ENCODE results near the gene IPCEF1. TPM values are rescaled to one million over a fixed set of nuclear protein-coding genes. Genes with fewer than 3 reads are reported as not detected.

IPCEF1 gene
- total and polyA plus RNA-seq, 2 experiments from 2014 or later = 0.80 TPM; not detected in 1

DNA sequence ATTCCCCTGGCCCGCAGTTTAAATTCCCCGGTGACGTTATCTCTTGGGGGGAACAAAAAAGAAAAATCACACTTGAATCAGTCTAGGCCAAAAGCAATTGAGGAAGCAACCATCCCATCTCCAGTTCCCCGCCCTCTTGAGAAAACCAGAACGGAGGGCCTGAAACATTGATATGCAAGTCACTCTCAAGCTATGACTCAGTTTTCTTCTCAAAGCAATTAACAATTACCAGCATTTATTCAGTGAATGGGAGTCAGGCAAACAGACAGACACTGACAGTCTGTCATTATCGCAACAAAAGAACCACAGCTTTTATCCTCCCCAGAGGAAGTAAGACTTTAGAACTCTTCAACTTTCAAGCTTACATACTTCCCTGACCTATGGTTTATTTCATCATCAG, 216.7 kb downstream of the IPCEF1 start:
- DNase-seq (ENCODE audit: low spot score) = no peak
- Histone ChIP-seq H3K4me1 (ENCODE audit: insufficient read depth) (no peaks in the 10 kb centered on the region), H3K79me2 (no peaks in the 10 kb centered on the region), H3K4me3 (no peak overlapping the region), H3K4me2 (no peak overlapping the region), H3K9me2 (replicated peaks; ENCODE audit: insufficient read depth) (no peaks in the 10 kb centered on the region), H2AFZ (no peak overlapping the region), H4K20me1 (ENCODE audit: insufficient read depth, poor library complexity, severe bottlenecking) (no peaks in the 10 kb centered on the region), H3K9me3 (ENCODE audit: low read depth) (no peaks in the 10 kb centered on the region), H3K36me3 (replicated peaks; ENCODE audit: insufficient read depth, low read depth) (no peaks in the 10 kb centered on the region), H3K27ac (no peak overlapping the region), H3K27me3 (no peaks in the 10 kb centered on the region)
- WGBS (ENCODE audit: low lambda C conversion rate, missing lambda C conversion rate) = 90% methylated on average over 6 of the region's 6 CpGs
- TF ChIP-seq EZH2phosphoT487 (IDR thresholded peaks at IDR 0.05; ENCODE audit: low read depth, severe bottlenecking, unreplicated experiment) = no peak
- TF ChIP-seq EZH2 (IDR thresholded peaks at IDR 0.05; ENCODE audit: borderline replicate concordance) = no peak
- TF ChIP-seq CTCF (IDR thresholded peaks at IDR 0.05; ENCODE audit: poor library complexity) = no peak

GRCh38 chr6:154138793-154139192, 217.8 kb downstream of the IPCEF1 start:
- Histone ChIP-seq H3K9me2 (replicated peaks; ENCODE audit: insufficient read depth) (no peaks in the 10 kb centered on the region), H4K20me1 (ENCODE audit: insufficient read depth, poor library complexity, severe bottlenecking) (no peaks in the 10 kb centered on the region), H3K4me2 (no peak overlapping the region), H3K36me3 (replicated peaks; ENCODE audit: insufficient read depth, low read depth) (no peaks in the 10 kb centered on the region), H3K9me3 (ENCODE audit: low read depth) (no peaks in the 10 kb centered on the region), H2AFZ (no peak overlapping the region), H3K4me1 (ENCODE audit: insufficient read depth) (no peaks in the 10 kb centered on the region), H3K27me3 (no peaks in the 10 kb centered on the region), H3K79me2 (no peaks in the 10 kb centered on the region), H3K27ac (no peak overlapping the region), H3K4me3 (no peak overlapping the region)
- WGBS (ENCODE audit: low lambda C conversion rate, missing lambda C conversion rate) = 88% methylated on average over 6 of the region's 6 CpGs
- TF ChIP-seq EZH2phosphoT487 (IDR thresholded peaks at IDR 0.05; ENCODE audit: low read depth, severe bottlenecking, unreplicated experiment) (no peak), EZH2 (IDR thresholded peaks at IDR 0.05; ENCODE audit: borderline replicate concordance) (no peak), CTCF (IDR thresholded peaks at IDR 0.05; ENCODE audit: poor library complexity) (no peak)
- no peak for DNase-seq (ENCODE audit: low spot score)

- WGBS (ENCODE audit: low lambda C conversion rate, missing lambda C conversion rate) = 91% methylated on average over 8 of the region's 8 CpGs
- H2AFZ ChIP-seq = no peak overlapping the region
- H4K20me1 ChIP-seq (ENCODE audit: insufficient read depth, poor library complexity, severe bottlenecking) = no peaks in the 10 kb centered on the region
- no peak for TF ChIP-seq CTCF (IDR thresholded peaks at IDR 0.05; ENCODE audit: poor library complexity)
- TF ChIP-seq EZH2phosphoT487 (IDR thresholded peaks at IDR 0.05; ENCODE audit: low read depth, severe bottlenecking, unreplicated experiment) = no peak
- TF ChIP-seq EZH2 (IDR thresholded peaks at IDR 0.05; ENCODE audit: borderline replicate concordance) = no peak
- no peak overlapping the region for H3K27ac ChIP-seq
- no peaks in the 10 kb centered on the region for H3K9me3 ChIP-seq (ENCODE audit: low read depth)
- H3K4me3 ChIP-seq = no peak overlapping the region
- no peaks in the 10 kb centered on the region for H3K79me2 ChIP-seq
- H3K27me3 ChIP-seq = no peaks in the 10 kb centered on the region
- no peaks in the 10 kb centered on the region for H3K4me1 ChIP-seq (ENCODE audit: insufficient read depth)
- H3K36me3 ChIP-seq (replicated peaks; ENCODE audit: insufficient read depth, low read depth) = no peaks in the 10 kb centered on the region
- no peaks in the 10 kb centered on the region for H3K9me2 ChIP-seq (replicated peaks; ENCODE audit: insufficient read depth)
- H3K4me2 ChIP-seq = no peak overlapping the region
- no peak for DNase-seq (ENCODE audit: low spot score)
These were observed 222.0 kb downstream of the IPCEF1 start for GRCh38 chr6:154134471-154135147.
